ENCODE data around the gene THUMPD3. TPM values are rescaled to one million over a fixed set of nuclear protein-coding genes. Genes with fewer than 3 reads are reported as not detected.

The THUMPD3 gene
- total and polyA plus RNA-seq, 2 of the 13 experiments (the other 11 are each of a cell fraction or from before 2014, with no cell fraction given), result 31.2 to 44.1 TPM

DNA sequence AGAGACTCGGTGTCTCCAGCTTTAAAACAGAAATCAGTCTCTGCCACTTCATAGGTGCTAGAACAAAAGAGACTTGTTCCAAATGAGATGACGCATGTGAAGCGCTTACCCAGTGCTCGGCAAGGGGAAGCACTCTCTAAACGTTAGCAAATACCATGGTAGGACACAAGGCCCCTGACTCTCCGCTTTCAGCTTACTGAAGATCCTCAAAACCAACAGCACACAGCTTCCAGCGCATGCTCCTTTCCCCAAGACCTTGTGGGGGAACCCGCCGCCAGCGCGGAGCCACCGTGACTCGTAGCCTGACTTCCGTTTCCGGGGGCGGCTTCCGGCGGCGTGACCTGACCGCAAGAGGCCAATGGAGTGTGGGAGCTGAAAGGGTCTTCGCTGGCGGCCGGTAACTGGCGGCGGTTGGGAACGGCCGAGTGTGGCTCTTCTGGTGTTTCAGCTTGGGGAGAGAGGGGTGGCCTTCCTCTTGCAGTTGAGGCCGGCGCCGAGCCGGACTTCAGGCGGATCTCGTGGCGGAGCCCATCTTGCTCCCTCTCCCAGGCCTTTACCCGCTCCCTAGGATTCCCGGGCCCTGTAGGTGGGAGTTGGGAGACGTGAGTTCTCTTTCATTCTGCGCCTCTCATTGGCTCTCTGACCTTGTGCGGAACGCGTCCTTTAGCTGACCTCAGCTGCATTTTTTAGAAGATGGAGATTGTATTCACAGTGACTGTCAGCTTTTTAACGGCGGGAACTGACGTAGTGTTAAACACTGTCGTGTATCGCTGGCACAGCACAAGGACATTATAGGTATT, at the start of gene THUMPD3 (continued):
- no peak; the same call in none of the 2 replicates for TF ChIP-seq HCFC1 (IDR thresholded peaks at IDR 0.05; ENCODE audit: low read depth, low read length)
- TF ChIP-seq, protein P1, sequence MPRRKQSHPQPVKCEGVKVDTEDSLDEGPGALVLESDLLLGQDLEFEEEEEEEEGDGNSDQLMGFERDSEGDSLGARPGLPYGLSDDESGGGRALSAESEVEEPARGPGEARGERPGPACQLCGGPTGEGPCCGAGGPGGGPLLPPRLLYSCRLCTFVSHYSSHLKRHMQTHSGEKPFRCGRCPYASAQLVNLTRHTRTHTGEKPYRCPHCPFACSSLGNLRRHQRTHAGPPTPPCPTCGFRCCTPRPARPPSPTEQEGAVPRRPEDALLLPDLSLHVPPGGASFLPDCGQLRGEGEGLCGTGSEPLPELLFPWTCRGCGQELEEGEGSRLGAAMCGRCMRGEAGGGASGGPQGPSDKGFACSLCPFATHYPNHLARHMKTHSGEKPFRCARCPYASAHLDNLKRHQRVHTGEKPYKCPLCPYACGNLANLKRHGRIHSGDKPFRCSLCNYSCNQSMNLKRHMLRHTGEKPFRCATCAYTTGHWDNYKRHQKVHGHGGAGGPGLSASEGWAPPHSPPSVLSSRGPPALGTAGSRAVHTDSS (CRISPR knock-in tag; conservative IDR thresholded peaks at IDR 0.05), result no peak
- TF ChIP-seq, protein P2, sequence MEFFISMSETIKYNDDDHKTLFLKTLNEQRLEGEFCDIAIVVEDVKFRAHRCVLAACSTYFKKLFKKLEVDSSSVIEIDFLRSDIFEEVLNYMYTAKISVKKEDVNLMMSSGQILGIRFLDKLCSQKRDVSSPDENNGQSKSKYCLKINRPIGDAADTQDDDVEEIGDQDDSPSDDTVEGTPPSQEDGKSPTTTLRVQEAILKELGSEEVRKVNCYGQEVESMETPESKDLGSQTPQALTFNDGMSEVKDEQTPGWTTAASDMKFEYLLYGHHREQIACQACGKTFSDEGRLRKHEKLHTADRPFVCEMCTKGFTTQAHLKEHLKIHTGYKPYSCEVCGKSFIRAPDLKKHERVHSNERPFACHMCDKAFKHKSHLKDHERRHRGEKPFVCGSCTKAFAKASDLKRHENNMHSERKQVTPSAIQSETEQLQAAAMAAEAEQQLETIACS (CRISPR knock-in tag; IDR thresholded peaks at IDR 0.05), result no peak
- TF ChIP-seq NFATC3 (CRISPR knock-in tag; IDR thresholded peaks at IDR 0.05), result 0 out of 2 replicates have a peak, but pooled peaks have one; percentile 60
- TF ChIP-seq, protein P3, sequence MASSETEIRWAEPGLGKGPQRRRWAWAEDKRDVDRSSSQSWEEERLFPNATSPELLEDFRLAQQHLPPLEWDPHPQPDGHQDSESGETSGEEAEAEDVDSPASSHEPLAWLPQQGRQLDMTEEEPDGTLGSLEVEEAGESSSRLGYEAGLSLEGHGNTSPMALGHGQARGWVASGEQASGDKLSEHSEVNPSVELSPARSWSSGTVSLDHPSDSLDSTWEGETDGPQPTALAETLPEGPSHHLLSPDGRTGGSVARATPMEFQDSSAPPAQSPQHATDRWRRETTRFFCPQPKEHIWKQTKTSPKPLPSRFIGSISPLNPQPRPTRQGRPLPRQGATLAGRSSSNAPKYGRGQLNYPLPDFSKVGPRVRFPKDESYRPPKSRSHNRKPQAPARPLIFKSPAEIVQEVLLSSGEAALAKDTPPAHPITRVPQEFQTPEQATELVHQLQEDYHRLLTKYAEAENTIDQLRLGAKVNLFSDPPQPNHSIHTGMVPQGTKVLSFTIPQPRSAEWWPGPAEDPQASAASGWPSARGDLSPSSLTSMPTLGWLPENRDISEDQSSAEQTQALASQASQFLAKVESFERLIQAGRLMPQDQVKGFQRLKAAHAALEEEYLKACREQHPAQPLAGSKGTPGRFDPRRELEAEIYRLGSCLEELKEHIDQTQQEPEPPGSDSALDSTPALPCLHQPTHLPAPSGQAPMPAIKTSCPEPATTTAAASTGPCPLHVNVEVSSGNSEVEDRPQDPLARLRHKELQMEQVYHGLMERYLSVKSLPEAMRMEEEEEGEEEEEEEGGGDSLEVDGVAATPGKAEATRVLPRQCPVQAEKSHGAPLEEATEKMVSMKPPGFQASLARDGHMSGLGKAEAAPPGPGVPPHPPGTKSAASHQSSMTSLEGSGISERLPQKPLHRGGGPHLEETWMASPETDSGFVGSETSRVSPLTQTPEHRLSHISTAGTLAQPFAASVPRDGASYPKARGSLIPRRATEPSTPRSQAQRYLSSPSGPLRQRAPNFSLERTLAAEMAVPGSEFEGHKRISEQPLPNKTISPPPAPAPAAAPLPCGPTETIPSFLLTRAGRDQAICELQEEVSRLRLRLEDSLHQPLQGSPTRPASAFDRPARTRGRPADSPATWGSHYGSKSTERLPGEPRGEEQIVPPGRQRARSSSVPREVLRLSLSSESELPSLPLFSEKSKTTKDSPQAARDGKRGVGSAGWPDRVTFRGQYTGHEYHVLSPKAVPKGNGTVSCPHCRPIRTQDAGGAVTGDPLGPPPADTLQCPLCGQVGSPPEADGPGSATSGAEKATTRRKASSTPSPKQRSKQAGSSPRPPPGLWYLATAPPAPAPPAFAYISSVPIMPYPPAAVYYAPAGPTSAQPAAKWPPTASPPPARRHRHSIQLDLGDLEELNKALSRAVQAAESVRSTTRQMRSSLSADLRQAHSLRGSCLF (CRISPR knock-in tag; IDR thresholded peaks at IDR 0.05; ENCODE audit: borderline replicate concordance), result no peak
- TF ChIP-seq, protein P4, sequence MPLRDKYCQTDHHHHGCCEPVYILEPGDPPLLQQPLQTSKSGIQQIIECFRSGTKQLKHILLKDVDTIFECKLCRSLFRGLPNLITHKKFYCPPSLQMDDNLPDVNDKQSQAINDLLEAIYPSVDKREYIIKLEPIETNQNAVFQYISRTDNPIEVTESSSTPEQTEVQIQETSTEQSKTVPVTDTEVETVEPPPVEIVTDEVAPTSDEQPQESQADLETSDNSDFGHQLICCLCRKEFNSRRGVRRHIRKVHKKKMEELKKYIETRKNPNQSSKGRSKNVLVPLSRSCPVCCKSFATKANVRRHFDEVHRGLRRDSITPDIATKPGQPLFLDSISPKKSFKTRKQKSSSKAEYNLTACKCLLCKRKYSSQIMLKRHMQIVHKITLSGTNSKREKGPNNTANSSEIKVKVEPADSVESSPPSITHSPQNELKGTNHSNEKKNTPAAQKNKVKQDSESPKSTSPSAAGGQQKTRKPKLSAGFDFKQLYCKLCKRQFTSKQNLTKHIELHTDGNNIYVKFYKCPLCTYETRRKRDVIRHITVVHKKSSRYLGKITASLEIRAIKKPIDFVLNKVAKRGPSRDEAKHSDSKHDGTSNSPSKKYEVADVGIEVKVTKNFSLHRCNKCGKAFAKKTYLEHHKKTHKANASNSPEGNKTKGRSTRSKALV (CRISPR knock-in tag; IDR thresholded peaks at IDR 0.05), result no peak
- no peak for TF ChIP-seq IKZF1 (IDR thresholded peaks at IDR 0.05)
- TF ChIP-seq FOXO1 (CRISPR knock-in tag; IDR thresholded peaks at IDR 0.05), result 0 out of 2 replicates have a peak, but pooled peaks have one; percentile 10
- peak; percentile 70 for TF ChIP-seq ZFP90 (CRISPR knock-in tag; IDR thresholded peaks at IDR 0.05; ENCODE audit: borderline replicate concordance)
- no peak for TF ChIP-seq AGO1 (IDR thresholded peaks at IDR 0.05; ENCODE audit: low read depth, low read length, poor library complexity, severe bottlenecking)
- no peak for TF ChIP-seq ATF7 (IDR thresholded peaks at IDR 0.05)
- TF ChIP-seq ATF7 (CRISPR knock-in tag; IDR thresholded peaks at IDR 0.05), result peak; percentile 85
- no peak for TF ChIP-seq DNMT1 (CRISPR knock-in tag; IDR thresholded peaks at IDR 0.05)
- TF ChIP-seq, protein P5, sequence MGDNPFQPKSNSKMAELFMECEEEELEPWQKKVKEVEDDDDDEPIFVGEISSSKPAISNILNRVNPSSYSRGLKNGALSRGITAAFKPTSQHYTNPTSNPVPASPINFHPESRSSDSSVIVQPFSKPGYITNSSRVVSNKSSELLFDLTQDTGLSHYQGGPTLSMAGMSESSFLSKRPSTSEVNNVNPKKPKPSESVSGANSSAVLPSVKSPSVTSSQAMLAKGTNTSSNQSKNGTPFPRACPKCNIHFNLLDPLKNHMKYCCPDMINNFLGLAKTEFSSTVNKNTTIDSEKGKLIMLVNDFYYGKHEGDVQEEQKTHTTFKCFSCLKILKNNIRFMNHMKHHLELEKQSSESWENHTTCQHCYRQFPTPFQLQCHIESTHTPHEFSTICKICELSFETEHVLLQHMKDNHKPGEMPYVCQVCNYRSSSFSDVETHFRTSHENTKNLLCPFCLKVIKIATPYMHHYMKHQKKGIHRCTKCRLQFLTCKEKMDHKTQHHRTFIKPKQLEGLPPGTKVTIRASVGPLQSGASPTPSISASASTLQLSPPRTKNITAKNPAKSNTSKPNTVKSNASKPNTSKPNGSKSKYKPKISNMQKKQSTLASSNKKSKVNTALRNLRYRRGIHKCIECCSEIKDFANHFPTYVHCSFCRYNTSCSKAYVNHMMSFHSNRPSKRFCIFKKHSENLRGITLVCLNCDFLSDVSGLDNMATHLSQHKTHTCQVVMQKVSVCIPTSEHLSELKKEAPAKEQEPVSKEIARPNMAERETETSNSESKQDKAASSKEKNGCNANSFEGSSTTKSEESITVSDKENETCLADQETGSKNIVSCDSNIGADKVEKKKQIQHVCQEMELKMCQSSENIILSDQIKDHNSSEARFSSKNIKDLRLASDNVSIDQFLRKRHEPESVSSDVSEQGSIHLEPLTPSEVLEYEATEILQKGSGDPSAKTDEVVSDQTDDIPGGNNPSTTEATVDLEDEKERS (CRISPR knock-in tag; IDR thresholded peaks at IDR 0.05), result 0 out of 2 replicates have a peak, but pooled peaks have one; percentile 51
- peak; percentile 98 for TF ChIP-seq ZNF547 (CRISPR knock-in tag; IDR thresholded peaks at IDR 0.05)

All from HepG2 (cell line).